ENCODE data around the gene MXRA8.
"Not testable (repeated sequence)": the region's sequence is repeated elsewhere in the genome, so short reads cannot be mapped to it uniquely, and the experiment has no call there.

MXRA8 gene, protein sequence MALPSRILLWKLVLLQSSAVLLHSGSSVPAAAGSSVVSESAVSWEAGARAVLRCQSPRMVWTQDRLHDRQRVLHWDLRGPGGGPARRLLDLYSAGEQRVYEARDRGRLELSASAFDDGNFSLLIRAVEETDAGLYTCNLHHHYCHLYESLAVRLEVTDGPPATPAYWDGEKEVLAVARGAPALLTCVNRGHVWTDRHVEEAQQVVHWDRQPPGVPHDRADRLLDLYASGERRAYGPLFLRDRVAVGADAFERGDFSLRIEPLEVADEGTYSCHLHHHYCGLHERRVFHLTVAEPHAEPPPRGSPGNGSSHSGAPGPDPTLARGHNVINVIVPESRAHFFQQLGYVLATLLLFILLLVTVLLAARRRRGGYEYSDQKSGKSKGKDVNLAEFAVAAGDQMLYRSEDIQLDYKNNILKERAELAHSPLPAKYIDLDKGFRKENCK

GRCh38 chr1:1358433-1359271 lies at the start of gene MXRA8:
MXRA8 (minus strand) TSS chr1:1358555; CDS start chr1:1358504, 51 bp downstream.
- DNase-seq (ENCODE audit: low read depth), result peak; percentile 89

- no peak for DNase-seq (ENCODE audit: low read depth)
These were observed 49.4 kb upstream of the MXRA8 start for GRCh38 chr1:1407636-1408318.

GRCh38 chr1:1406821-1407635 lies 48.7 kb upstream of the MXRA8 start, which contains the start of gene MRPL20:
MRPL20 (minus strand) TSS chr1:1407293; CDS start chr1:1407217, 76 bp downstream.
- peak; percentile 82 for DNase-seq (ENCODE audit: low read depth)

- DNase-seq (ENCODE audit: low read depth), result no peak
These were observed 47.9 kb upstream of the MXRA8 start for GRCh38 chr1:1406101-1406820.

DNA sequence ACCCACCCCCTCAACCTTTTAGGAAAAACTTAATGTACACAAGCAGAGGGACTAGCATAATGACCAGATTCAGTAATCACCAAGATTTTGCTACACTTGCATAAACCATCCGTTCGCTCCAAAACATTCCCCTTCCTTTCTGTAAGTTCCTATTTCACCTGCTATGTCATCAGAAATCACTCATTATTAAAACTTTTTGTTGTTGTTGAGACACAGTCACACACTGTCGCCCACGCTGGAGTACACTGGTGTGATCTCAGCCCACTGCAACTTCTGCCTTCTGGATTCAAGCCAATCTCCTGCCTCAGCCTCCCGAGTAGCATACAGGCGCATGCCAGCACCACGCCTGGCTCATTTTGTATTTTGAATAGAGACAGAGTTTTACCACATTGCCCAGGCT lies 45.3 kb upstream of the MXRA8 start:
- no peak for DNase-seq (ENCODE audit: low read depth)

GRCh38 chr1:1402901-1403392 lies 44.6 kb upstream of the MXRA8 start:
- not testable (repeated sequence) for DNase-seq (ENCODE audit: low read depth)

DNA sequence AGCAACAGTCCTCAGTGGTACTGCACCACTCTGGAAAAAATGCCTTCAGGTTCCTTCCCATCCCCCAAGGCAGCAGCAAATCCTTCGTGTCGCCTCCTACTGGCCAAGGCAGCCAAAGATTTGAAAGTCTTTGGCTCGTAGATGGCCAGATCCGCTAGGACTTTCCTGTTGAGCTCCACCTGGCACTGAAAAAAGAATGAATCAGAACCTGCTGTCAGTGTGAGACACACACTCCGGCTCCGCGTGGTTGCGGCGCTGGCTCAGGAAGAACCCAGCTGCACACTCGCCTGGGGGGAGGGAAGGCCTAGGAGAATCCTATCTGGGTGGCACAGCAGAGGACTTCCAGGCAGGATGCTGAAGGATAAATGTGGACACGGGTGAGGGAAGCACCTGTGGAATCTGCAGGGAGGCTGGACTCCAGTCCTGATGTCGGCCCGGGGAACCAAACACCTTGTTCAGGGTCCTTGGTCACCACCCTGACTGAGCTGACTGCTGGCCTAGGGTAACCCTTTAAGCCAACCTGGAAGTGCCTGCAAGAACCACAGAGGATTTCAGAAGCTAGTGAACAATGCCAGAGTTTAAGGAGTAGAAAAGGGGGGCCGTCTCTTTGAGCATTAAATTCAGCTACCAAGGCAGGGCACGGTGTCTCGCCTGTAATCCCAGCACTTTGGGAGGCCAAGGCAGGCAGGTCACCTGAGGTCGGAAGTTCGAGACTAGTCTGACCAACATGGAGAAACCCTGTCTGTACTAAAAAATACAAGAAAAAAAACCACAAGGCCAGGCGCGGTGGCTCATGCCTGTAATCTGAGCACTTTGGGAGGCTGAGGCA lies 43.9 kb upstream of the MXRA8 start:
- DNase-seq (ENCODE audit: low read depth), result peak; percentile 29

- no peak for DNase-seq (ENCODE audit: low read depth)
These were observed 43.2 kb upstream of the MXRA8 start for GRCh38 chr1:1401457-1402010.

DNA sequence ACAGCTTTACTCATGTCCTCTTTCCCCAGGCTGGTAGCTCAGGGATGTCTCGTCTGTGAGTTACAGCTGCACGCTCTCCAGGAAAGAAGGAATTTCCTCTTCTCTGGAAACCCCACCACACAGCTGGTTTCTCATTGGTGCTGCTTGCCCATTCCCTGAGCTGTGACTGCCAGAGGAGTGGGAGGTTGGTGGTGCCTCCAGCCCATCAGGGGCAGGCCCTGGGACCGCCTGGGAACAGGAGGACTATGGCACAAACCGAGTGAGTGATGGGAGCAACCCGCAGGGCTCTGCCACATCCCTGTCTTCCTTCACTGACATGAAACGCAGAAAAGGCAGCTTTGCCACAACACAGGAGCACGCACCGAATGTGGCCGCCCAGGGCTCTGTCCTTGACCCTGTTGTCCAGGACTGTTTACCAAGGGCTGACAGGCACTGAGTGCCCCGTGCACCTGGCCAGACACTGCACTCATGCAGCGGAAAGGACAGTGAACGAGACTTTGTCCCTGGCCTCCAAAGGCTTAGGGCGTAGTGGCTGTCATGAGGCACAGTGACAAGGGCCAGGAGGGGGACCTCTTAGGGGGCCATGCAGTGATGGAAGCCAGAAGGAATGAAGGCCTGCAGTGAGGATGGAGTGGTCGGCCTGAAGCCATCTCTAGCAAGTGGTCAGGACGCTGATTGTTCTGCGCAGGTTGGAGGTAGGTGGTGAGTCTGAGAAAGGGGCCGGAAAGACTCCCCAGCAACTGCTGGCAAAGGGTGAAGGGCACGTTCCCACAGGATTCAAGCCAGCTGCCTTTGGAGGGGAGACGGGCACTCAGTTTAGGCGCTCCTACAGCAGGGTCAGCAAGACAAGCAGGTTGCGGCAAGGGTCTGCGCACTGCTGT lies 42.5 kb upstream of the MXRA8 start:
- no peak for DNase-seq (ENCODE audit: low read depth)

DNA sequence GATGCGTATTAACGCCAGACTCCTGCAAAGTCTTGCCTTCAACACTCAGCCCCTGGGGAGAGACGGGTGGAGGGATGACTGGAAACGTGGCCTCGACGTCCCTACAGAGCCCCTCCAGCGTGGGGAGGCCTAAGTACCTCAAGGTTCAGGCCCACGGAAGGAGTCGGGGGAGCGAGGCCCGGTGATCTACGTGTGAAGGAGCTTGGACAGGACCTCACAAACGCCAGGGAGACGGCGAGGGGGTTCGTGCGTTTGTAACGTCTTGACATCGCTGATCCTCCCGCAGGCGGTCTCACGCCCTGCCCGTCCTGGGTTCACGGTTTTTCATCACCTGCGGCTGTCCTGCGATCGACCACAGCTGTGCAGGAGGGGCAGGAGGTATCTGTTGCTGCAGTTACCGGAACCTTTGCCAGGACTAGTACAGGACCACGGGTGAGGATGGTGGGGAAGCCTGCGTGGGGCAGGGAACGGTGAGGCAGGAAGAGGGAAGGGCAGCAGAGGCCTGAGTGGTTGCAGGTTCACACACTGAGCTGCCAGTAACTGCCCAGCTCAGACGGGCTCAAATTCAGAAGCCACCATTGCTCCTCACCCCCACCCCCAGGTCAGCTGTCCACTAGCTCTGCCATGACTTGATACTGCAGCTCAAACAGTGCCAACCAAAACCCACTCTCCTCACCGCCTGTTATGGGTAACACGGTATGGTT lies 41.7 kb upstream of the MXRA8 start:
- DNase-seq (ENCODE audit: low read depth), result no peak

DNA sequence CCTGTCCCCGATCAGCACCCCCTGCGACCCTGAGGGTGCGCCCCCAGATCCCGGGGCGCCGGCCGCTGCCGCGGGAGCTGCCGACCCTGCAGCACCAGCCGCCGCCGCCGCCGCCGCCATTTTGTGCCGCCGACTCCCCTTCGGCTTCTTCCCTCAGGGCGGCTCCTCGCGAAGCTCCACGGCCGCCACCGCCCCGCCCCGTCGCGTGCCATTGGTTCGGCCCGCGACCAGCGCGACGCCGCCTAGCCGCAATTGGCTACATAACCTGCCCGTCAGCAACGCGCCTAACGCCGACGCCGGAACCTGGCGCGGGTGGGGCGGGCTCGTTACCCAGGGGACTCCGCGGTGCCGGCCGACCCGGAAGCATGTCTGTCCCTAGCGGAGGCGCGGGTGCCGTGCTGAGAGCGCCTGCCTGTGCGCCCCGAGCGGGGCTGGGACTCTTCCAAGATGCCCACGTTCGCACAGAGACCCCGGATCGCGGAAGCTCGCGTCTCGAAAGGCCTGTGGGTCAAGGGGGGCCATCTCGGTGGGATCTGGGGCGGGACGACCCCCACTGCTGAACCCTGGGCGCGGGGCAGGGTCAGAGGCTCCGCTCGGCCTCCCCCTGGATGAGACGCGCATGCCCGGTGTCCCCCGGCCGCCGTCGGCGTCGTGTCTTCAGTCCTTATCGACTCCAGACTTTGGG lies 41.0 kb upstream of the MXRA8 start, which contains the start of gene CCNL2:
Gene CCNL2 (minus strand): TSS at position 149 of the 685 bp plus-strand sequence. CDS start 29 bp downstream, at position 120.
- DNase-seq (ENCODE audit: low read depth), result peak; percentile 94

GRCh38 chr1:1398677-1399186 lies 40.4 kb upstream of the MXRA8 start:
- no peak for DNase-seq (ENCODE audit: low read depth)

GRCh38 chr1:1397839-1398523 lies 39.6 kb upstream of the MXRA8 start:
- no peak for DNase-seq (ENCODE audit: low read depth)

DNA sequence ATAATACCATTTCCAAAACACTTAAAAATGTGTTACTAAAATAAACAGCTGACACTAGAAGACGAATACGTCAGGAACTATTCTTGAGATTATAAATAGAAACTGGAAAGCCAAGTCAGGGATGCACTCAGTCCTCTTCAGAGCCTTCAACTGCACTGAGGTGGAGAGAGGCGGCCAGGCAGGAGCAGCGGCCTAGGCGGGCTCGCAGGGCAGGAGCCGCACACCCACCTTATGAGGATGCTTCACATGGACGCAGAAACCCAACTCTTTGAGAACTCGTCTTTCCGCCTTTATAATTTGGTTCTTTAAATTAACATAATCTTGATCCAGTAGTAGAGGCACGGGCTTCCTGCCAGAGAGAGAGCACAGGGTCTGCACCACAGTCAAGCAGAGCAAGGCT lies 36.8 kb upstream of the MXRA8 start:
- DNase-seq (ENCODE audit: low read depth), result no peak

- no peak for DNase-seq (ENCODE audit: low read depth)
These were observed 35.8 kb upstream of the MXRA8 start for GRCh38 chr1:1394116-1394515.

GRCh38 chr1:1393428-1393827 lies 35.1 kb upstream of the MXRA8 start:
- DNase-seq (ENCODE audit: low read depth), result no peak
